ENCODE results near the gene PDGFA. TPM values are rescaled to one million over a fixed set of nuclear protein-coding genes. Genes with fewer than 3 reads are reported as not detected.

PDGFA gene
- total and polyA plus RNA-seq, 2 experiments from 2014 or later, result 6.5 to 25.6 TPM

GRCh38 chr7:473870-474604 is 45.6 kb downstream of the PDGFA start:
- Histone ChIP-seq H3K27me3 (no peaks in the 10 kb centered on the region), H3K9me3 (ENCODE audit: low read depth) (no peaks in the 10 kb centered on the region), H3K27ac (no peak overlapping the region), H3K36me3 (no peaks in the 10 kb centered on the region), H3K4me3 (no peak overlapping the region), H3K4me1 (ENCODE audit: low read depth) (peaks cover 6% of the 10 kb centered on the region)
- no peak for DNase-seq (ENCODE audit: low read depth in 1 of 2, low spot score in 1 of 2)
- TF ChIP-seq CTCF (IDR thresholded peaks at IDR 0.05; ENCODE audit: low read depth, low read length), result no peak

GRCh38 chr7:473211-473734 is 46.4 kb downstream of the PDGFA start:
- Histone ChIP-seq H3K27ac (no peak overlapping the region), H3K36me3 (no peaks in the 10 kb centered on the region), H3K4me1 (ENCODE audit: low read depth) (peaks cover 6% of the 10 kb centered on the region), H3K4me3 (no peak overlapping the region), H3K27me3 (no peaks in the 10 kb centered on the region), H3K9me3 (ENCODE audit: low read depth) (no peaks in the 10 kb centered on the region)
- no peak for TF ChIP-seq CTCF (IDR thresholded peaks at IDR 0.05; ENCODE audit: low read depth, low read length)
- no peak for DNase-seq (ENCODE audit: low read depth in 1 of 2, low spot score in 1 of 2)

GRCh38 chr7:472640-472957 is 47.0 kb downstream of the PDGFA start:
- H3K36me3 ChIP-seq, result no peaks in the 10 kb centered on the region
- H3K27me3 ChIP-seq, result no peaks in the 10 kb centered on the region
- no peak for TF ChIP-seq CTCF (IDR thresholded peaks at IDR 0.05; ENCODE audit: low read depth, low read length)
- H3K4me1 ChIP-seq (ENCODE audit: low read depth), result peaks cover 6% of the 10 kb centered on the region
- H3K9me3 ChIP-seq (ENCODE audit: low read depth), result no peaks in the 10 kb centered on the region
- H3K4me3 ChIP-seq, result no peak overlapping the region
- peak overlapping the region; percentile 83 for H3K27ac ChIP-seq
- no peak for DNase-seq (ENCODE audit: low read depth in 1 of 2, low spot score in 1 of 2)

- H3K27me3 ChIP-seq, result no peaks in the 10 kb centered on the region
- DNase-seq (ENCODE audit: low read depth in 1 of 2, low spot score in 1 of 2), result peak; percentile 47 to 99
- H3K36me3 ChIP-seq, result no peaks in the 10 kb centered on the region
- TF ChIP-seq CTCF (IDR thresholded peaks at IDR 0.05; ENCODE audit: low read depth, low read length), result no peak
- H3K4me1 ChIP-seq (ENCODE audit: low read depth), result peaks cover 6% of the 10 kb centered on the region
- H3K27ac ChIP-seq, result peak overlapping the region; percentile 83
- no peak overlapping the region for H3K4me3 ChIP-seq
- H3K9me3 ChIP-seq (ENCODE audit: low read depth), result no peaks in the 10 kb centered on the region
Measured at GRCh38 chr7:471866-472639, 47.6 kb downstream of the PDGFA start.

GRCh38 chr7:471191-471865 is 48.3 kb downstream of the PDGFA start:
- no peak for DNase-seq (ENCODE audit: low read depth in 1 of 2, low spot score in 1 of 2)
- peak overlapping the region; percentile 83 for H3K27ac ChIP-seq

More at GRCh38 chr7:471191-471865, 48.3 kb downstream of the PDGFA start:
- Histone ChIP-seq H3K36me3 (no peaks in the 10 kb centered on the region), H3K4me3 (no peak overlapping the region), H3K27me3 (no peaks in the 10 kb centered on the region), H3K9me3 (ENCODE audit: low read depth) (no peaks in the 10 kb centered on the region), H3K4me1 (ENCODE audit: low read depth) (peaks cover 6% of the 10 kb centered on the region)
- no peak for TF ChIP-seq CTCF (IDR thresholded peaks at IDR 0.05; ENCODE audit: low read depth, low read length)
